Liver (tissue), 9 donors: ENCODE data around the gene ATP10A. TPM values are rescaled to one million over a fixed set of nuclear protein-coding genes. Genes with fewer than 3 reads are reported as not detected.

Experiments
- DNase-seq: peaks from one replicate; pipeline ENCODE4 v3.0.0-alpha.2; 2017; ENCODE audit warnings: low spot score
- H3K27ac ChIP-seq, 2 donors: one replicate each; pipeline ENCODE4 v1.7.0; 2013; ENCODE audit warnings: inconsistent platforms in 2 of 2, low read length in 2 of 2, control low read depth in 1 of 2, low read depth in 1 of 2, mild to moderate bottlenecking in 1 of 2
- H3K27me3 ChIP-seq, 4 donors: one replicate each; pipeline versions ENCODE4 v1.6.1 to v1.7.0; 2013; ENCODE audit warnings: low read length in 3 of 4, inconsistent platforms in 1 of 4, mild to moderate bottlenecking in 1 of 4, moderate library complexity in 1 of 4; ENCODE audit not compliant: control insufficient read depth in 4 of 4, insufficient read depth in 4 of 4
- H3K36me3 ChIP-seq, 4 donors: one replicate each; pipeline versions ENCODE4 v1.6.1 to v1.7.0; 2013; ENCODE audit warnings: low read length in 3 of 4, mild to moderate bottlenecking in 3 of 4, low read depth in 1 of 4, moderate library complexity in 1 of 4; ENCODE audit not compliant: control insufficient read depth in 4 of 4, insufficient read depth in 3 of 4
- H3K4me1 ChIP-seq, 4 donors: one replicate each; pipeline versions ENCODE4 v1.6.1 to v1.7.0; 2013; ENCODE audit warnings: low read length in 3 of 4, mild to moderate bottlenecking in 3 of 4, moderate library complexity in 1 of 4; ENCODE audit not compliant: control insufficient read depth in 4 of 4, insufficient read depth in 4 of 4
- H3K4me3 ChIP-seq, 3 donors: one replicate each; pipeline versions ENCODE4 v1.6.1 to v1.7.0; 2013; ENCODE audit warnings: low read length in 3 of 3, control low read depth in 1 of 3, low read depth in 1 of 3, mild to moderate bottlenecking in 1 of 3
- H3K9ac ChIP-seq, 2 donors: one replicate each; pipeline ENCODE4 v1.7.0; 2013; ENCODE audit warnings: low read length in 2 of 2, mild to moderate bottlenecking in 2 of 2, moderate library complexity in 2 of 2, control low read depth in 1 of 2, low read depth in 1 of 2
- H3K9me3 ChIP-seq, 4 donors: one replicate each; pipeline versions ENCODE4 v1.6.1 to v1.7.0; 2013; ENCODE audit warnings: low read length in 3 of 4; ENCODE audit not compliant: control insufficient read depth in 4 of 4
- FOXA1 ChIP-seq: IDR thresholded peaks from 2 replicates; pipeline ENCODE4 v1.6.1; 2016; ENCODE audit warnings: antibody characterized with exemption
- FOXA2 ChIP-seq: IDR thresholded peaks from 2 replicates; pipeline ENCODE4 v1.6.1; 2016; ENCODE audit warnings: antibody characterized with exemption
- GABPA ChIP-seq, 2 donors: IDR thresholded peaks in 1 of 2; conservative IDR thresholded peaks in 1 of 2; 2 replicates each; pipeline ENCODE4 v1.6.1; 2016; ENCODE audit warnings: antibody characterized with exemption in 2 of 2, mild to moderate bottlenecking in 1 of 2, moderate library complexity in 1 of 2
- HNF4G ChIP-seq: IDR thresholded peaks from 2 replicates; pipeline ENCODE4 v1.6.1; 2016; ENCODE audit warnings: antibody characterized with exemption
- JUND ChIP-seq, 2 donors: IDR thresholded peaks; 2 replicates each; pipeline ENCODE4 v1.6.1; 2016; ENCODE audit warnings: antibody characterized with exemption in 2 of 2
- NR2F2 ChIP-seq: IDR thresholded peaks from 2 replicates; pipeline ENCODE4 v1.6.1; 2016; ENCODE audit warnings: antibody characterized with exemption
- RXRA ChIP-seq, 2 donors: IDR thresholded peaks; 2 replicates each; pipeline ENCODE4 v1.6.1; 2017 to 2018; ENCODE audit warnings: antibody characterized with exemption in 2 of 2, mild to moderate bottlenecking in 1 of 2
- TAF1 ChIP-seq: conservative IDR thresholded peaks from 2 replicates; pipeline ENCODE4 v1.6.1; 2016; ENCODE audit warnings: antibody characterized with exemption, mild to moderate bottlenecking
- ZBTB33 ChIP-seq: IDR thresholded peaks from 2 replicates; pipeline ENCODE4 v1.6.1; 2016; ENCODE audit warnings: antibody characterized with exemption
- WGBS: extraction: QIAGEN DNeasy Blood & Tissue Kit; methylation state at CpG from one replicate; pipeline ENCODE4 v1.1.7; 2013; 5-methylcytosine and 5-hydroxymethylcytosine counted together
- polyA plus RNA-seq, 2 donors: library from polyadenylated mRNA; stranded (reverse) in 1 of 2; unstranded in 1 of 2; fragments of 200-250 nt in 1 of 2; fragments of >200 nt in 1 of 2; fragmentation: Nextera tagmentation in 1 of 2; extraction: Ambion mirVana in 1 of 2; gene quantifications; one replicate each; pipeline versions ENCODE4 v1.2.1 to v1.2.3, GENCODE V29; 2013 to 2015
- total RNA-seq, 2 donors: library from RNA; depleted of rRNA; stranded (reverse); fragments of >200 nt; gene quantifications; one replicate each; pipeline ENCODE4 v1.2.3, GENCODE V29; 2014
- TF ChIP-seq, protein P1 (sequence below): fragments of 150-350 bp; IDR thresholded peaks from 2 replicates; pipeline ENCODE4 v1.5.1; 2017; ENCODE audit warnings: improper control_type of control experiment, low read depth, low read length; ENCODE audit not compliant: missing input control
- TF ChIP-seq, protein P2 (sequence below): IDR thresholded peaks from 2 replicates; pipeline ENCODE4 v1.6.1; 2016; ENCODE audit warnings: antibody characterized with exemption
- donor health status: healthy.
- donor health status: healthy.
- donor health status: healthy.
- donor health status: healthy.
- donor health status: healthy.

ATP10A gene
- total and polyA plus RNA-seq, 4 donors = 0.22 to 1.8 (median 0.39) TPM

DNA sequence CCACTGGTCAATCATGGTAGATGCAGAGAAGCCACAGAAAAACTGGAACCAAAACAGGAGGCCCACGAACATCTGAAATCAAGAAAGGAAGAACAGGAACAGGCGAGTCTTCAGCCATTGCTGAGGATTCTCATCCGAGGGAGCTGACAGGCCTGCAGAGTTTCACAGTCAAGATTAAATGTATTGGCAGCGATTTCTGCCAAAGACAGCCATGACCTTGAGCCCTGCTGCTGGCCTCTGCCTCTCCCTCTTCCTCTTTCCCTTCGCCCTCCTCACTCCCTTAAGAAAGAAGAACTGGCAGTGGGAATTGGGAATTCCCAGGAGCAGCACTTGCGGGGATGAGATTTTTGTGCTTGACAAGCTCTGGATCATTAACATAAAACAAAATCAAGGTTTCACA lies 179.7 kb downstream of the ATP10A start:
- H3K36me3 ChIP-seq = no peaks in the 10 kb centered on the region
- H3K9me3 ChIP-seq = peaks cover 0 to 4% (median 2%) of the 10 kb centered on the region in 4 donors
- TF ChIP-seq RXRA (IDR thresholded peaks at IDR 0.05) (peak in 1 of 2 donors; percentile 6), NR2F2 (peak; percentile 96), HNF4G (no peak), ZBTB33 (no peak)
- TF ChIP-seq, protein P1, sequence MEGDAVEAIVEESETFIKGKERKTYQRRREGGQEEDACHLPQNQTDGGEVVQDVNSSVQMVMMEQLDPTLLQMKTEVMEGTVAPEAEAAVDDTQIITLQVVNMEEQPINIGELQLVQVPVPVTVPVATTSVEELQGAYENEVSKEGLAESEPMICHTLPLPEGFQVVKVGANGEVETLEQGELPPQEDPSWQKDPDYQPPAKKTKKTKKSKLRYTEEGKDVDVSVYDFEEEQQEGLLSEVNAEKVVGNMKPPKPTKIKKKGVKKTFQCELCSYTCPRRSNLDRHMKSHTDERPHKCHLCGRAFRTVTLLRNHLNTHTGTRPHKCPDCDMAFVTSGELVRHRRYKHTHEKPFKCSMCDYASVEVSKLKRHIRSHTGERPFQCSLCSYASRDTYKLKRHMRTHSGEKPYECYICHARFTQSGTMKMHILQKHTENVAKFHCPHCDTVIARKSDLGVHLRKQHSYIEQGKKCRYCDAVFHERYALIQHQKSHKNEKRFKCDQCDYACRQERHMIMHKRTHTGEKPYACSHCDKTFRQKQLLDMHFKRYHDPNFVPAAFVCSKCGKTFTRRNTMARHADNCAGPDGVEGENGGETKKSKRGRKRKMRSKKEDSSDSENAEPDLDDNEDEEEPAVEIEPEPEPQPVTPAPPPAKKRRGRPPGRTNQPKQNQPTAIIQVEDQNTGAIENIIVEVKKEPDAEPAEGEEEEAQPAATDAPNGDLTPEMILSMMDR = no peak
- TF ChIP-seq, protein P2, sequence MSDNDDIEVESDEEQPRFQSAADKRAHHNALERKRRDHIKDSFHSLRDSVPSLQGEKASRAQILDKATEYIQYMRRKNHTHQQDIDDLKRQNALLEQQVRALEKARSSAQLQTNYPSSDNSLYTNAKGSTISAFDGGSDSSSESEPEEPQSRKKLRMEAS = no peak
- no peak for DNase-seq
- H3K27ac ChIP-seq = no peak overlapping the region
- 75% methylated on average over 6 of the region's 6 CpGs for WGBS
- H3K9ac ChIP-seq = no peak overlapping the region
- no peak overlapping the region for H3K4me3 ChIP-seq
- no peaks in the 10 kb centered on the region for H3K27me3 ChIP-seq
- no peaks in the 10 kb centered on the region for H3K4me1 ChIP-seq

GRCh38 chr15:25682340-25682739 lies 180.8 kb downstream of the ATP10A start:
- no peak overlapping the region for H3K27ac ChIP-seq
- DNase-seq = no peak
- 77% methylated on average over 7 of the region's 7 CpGs for WGBS

More at GRCh38 chr15:25682340-25682739, 180.8 kb downstream of the ATP10A start:
- H3K9ac ChIP-seq = no peak overlapping the region
- H3K9me3 ChIP-seq = peaks cover 0 to 4% (median 2%) of the 10 kb centered on the region in 4 donors
- no peaks in the 10 kb centered on the region for H3K4me1 ChIP-seq
- peaks cover 0 to 3% (median 0%) of the 10 kb centered on the region in 4 donors for H3K27me3 ChIP-seq
- H3K4me3 ChIP-seq = no peak overlapping the region
- H3K36me3 ChIP-seq = no peaks in the 10 kb centered on the region
- TF ChIP-seq JUND (IDR thresholded peaks at IDR 0.05) = no peak
- TF ChIP-seq, protein P1 = no peak
- no peak for TF ChIP-seq GABPA (IDR thresholded peaks at IDR 0.05 in 1 of 2, conservative IDR thresholded peaks at IDR 0.05 in 1 of 2)
- no peak for TF ChIP-seq ZBTB33
- TF ChIP-seq FOXA1 = no peak
- TF ChIP-seq TAF1 = no peak
- TF ChIP-seq, protein P2 = no peak
- no peak for TF ChIP-seq FOXA2
